ENCODE data around the gene SLC7A9.

The SLC7A9 gene

GRCh38 chr19:32879741-32880140, 10.2 kb upstream of the SLC7A9 start:
- H3K9me3 ChIP-seq, result no peaks in the 10 kb centered on the region
- no peaks in the 10 kb centered on the region for H3K4me1 ChIP-seq
- H3K4me3 ChIP-seq (ENCODE audit: low read depth, low read length), result no peak overlapping the region
- TF ChIP-seq CTCF (IDR thresholded peaks at IDR 0.05; ENCODE audit: low read depth, low read length), result no peak
- no peaks in the 10 kb centered on the region for H3K27me3 ChIP-seq
- DNase-seq, result no peak
- H3K36me3 ChIP-seq, result no peaks in the 10 kb centered on the region

- Histone ChIP-seq H3K4me3 (ENCODE audit: low read depth, low read length) (no peak overlapping the region), H3K4me1 (no peaks in the 10 kb centered on the region), H3K9me3 (no peaks in the 10 kb centered on the region), H3K27me3 (no peaks in the 10 kb centered on the region), H3K36me3 (no peaks in the 10 kb centered on the region)
- DNase-seq, result no peak
- no peak for TF ChIP-seq CTCF (IDR thresholded peaks at IDR 0.05; ENCODE audit: low read depth, low read length)
These were observed 9.4 kb upstream of the SLC7A9 start for GRCh38 chr19:32878988-32879387.

GRCh38 chr19:32877977-32878745, 8.6 kb upstream of the SLC7A9 start:
- no peak for TF ChIP-seq CTCF (IDR thresholded peaks at IDR 0.05; ENCODE audit: low read depth, low read length)
- H3K9me3 ChIP-seq, result no peaks in the 10 kb centered on the region
- no peak for DNase-seq
- no peaks in the 10 kb centered on the region for H3K27me3 ChIP-seq
- H3K4me1 ChIP-seq, result no peaks in the 10 kb centered on the region
- no peaks in the 10 kb centered on the region for H3K36me3 ChIP-seq
- H3K4me3 ChIP-seq (ENCODE audit: low read depth, low read length), result no peak overlapping the region

DNA sequence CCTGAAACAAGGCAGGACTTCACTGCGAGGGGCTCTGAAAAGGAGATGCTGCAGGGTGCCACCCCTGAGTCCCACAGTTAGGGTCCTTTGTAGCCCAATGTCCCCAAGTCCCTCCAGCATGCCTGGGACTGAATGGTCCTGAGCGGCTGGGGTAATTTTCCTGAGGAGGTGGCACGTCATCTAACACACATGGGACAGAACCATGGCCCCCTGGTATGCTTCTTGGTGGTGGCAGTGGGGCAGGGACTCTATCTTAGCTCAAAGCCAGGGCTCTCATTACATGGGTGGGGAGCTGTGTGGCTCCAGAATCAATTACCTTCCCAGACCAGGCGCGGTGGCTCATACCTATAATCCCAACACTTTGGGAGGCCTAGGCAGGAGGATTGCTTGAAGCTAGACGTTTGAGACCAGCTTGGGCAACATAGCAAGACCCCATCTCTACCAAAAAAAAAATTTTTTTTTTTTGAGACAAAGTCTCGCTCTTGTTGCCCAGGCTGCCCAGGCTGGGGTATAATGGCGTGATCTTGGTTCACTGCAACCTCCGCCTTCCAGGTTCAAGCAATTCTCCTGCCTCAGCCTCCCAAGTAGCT, 7.9 kb upstream of the SLC7A9 start:
- Histone ChIP-seq H3K27me3 (no peaks in the 10 kb centered on the region), H3K4me1 (no peaks in the 10 kb centered on the region), H3K4me3 (ENCODE audit: low read depth, low read length) (no peak overlapping the region), H3K36me3 (no peaks in the 10 kb centered on the region), H3K9me3 (no peaks in the 10 kb centered on the region)
- no peak for DNase-seq
- no peak for TF ChIP-seq CTCF (IDR thresholded peaks at IDR 0.05; ENCODE audit: low read depth, low read length)

- H3K9me3 ChIP-seq, result no peaks in the 10 kb centered on the region
- no peaks in the 10 kb centered on the region for H3K4me1 ChIP-seq
- no peak for DNase-seq
- H3K36me3 ChIP-seq, result no peaks in the 10 kb centered on the region
- H3K4me3 ChIP-seq (ENCODE audit: low read depth, low read length), result no peak overlapping the region
- TF ChIP-seq CTCF (IDR thresholded peaks at IDR 0.05; ENCODE audit: low read depth, low read length), result no peak
- no peaks in the 10 kb centered on the region for H3K27me3 ChIP-seq
These were observed 7.3 kb upstream of the SLC7A9 start for GRCh38 chr19:32876919-32877285.

GRCh38 chr19:32876236-32876918, 6.8 kb upstream of the SLC7A9 start:
- TF ChIP-seq CTCF (IDR thresholded peaks at IDR 0.05; ENCODE audit: low read depth, low read length), result no peak
- H3K4me1 ChIP-seq, result no peaks in the 10 kb centered on the region
- no peak overlapping the region for H3K4me3 ChIP-seq (ENCODE audit: low read depth, low read length)
- DNase-seq, result no peak
- H3K36me3 ChIP-seq, result no peaks in the 10 kb centered on the region
- no peaks in the 10 kb centered on the region for H3K9me3 ChIP-seq
- no peaks in the 10 kb centered on the region for H3K27me3 ChIP-seq
